ENCODE results near the gene GPSM1. TPM values are rescaled to one million over a fixed set of nuclear protein-coding genes. Genes with fewer than 3 reads are reported as not detected.

Gene GPSM1
- total and polyA plus RNA-seq, 8 donors = 3.5 to 17.4 (median 12.1) TPM

DNA sequence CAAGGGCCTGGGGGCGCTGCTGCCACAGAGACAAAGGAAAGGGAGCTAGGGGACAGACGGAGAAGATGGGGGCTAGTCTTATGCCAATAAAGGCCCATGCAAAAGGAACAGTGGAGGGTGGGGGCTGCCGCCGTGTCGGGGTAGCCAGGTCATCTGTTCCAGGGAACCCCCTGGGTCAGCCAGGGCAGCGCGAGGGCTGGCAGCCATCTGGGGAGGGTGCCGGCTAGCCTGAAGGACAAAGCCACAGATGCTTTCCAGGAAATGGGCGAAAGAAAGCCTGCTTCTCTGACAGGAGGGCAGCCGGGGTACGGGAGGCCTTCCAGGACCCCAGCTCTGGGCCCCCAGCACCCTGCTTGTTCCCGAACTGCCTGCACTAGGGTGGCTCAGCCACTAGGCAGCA is 47.8 kb downstream of the GPSM1 start:
- H3K36me3 ChIP-seq = peaks cover 8 to 31% (median 24%) of the 10 kb centered on the region in 4 donors
- no peak for DNase-seq
- WGBS, 5 donors = 88 to 95% (median 92%) methylated on average over 10 to 12 of the region's 12 CpGs
- TF ChIP-seq POLR2A (IDR thresholded peaks at IDR 0.05) (no peak), POLR2AphosphoS5 (IDR thresholded peaks at IDR 0.05) (no peak), EP300 (IDR thresholded peaks at IDR 0.05) (no peak)
- TF ChIP-seq, protein P1, sequence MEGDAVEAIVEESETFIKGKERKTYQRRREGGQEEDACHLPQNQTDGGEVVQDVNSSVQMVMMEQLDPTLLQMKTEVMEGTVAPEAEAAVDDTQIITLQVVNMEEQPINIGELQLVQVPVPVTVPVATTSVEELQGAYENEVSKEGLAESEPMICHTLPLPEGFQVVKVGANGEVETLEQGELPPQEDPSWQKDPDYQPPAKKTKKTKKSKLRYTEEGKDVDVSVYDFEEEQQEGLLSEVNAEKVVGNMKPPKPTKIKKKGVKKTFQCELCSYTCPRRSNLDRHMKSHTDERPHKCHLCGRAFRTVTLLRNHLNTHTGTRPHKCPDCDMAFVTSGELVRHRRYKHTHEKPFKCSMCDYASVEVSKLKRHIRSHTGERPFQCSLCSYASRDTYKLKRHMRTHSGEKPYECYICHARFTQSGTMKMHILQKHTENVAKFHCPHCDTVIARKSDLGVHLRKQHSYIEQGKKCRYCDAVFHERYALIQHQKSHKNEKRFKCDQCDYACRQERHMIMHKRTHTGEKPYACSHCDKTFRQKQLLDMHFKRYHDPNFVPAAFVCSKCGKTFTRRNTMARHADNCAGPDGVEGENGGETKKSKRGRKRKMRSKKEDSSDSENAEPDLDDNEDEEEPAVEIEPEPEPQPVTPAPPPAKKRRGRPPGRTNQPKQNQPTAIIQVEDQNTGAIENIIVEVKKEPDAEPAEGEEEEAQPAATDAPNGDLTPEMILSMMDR (IDR thresholded peaks at IDR 0.05) = no peak
- no peak overlapping the region for H3K27ac ChIP-seq
- H3K27me3 ChIP-seq = no peaks in the 10 kb centered on the region
- no peaks in the 10 kb centered on the region for H3K9me3 ChIP-seq
- intact Hi-C loops (cut with DNase I; ENCODE audit: low total_unique reads) = no loop called here
- H3K4me1 ChIP-seq = peaks cover 12 to 20% (median 16%) of the 10 kb centered on the region in 4 donors
- H3K4me3 ChIP-seq = no peak overlapping the region

- peaks cover 17 to 39% (median 38%) of the 10 kb centered on the region in 4 donors for H3K36me3 ChIP-seq
- H3K4me3 ChIP-seq = no peak overlapping the region
- DNase-seq = no peak
- no peak overlapping the region for H3K27ac ChIP-seq
- no peaks in the 10 kb centered on the region for H3K27me3 ChIP-seq
- peaks cover 12 to 20% (median 16%) of the 10 kb centered on the region in 4 donors for H3K4me1 ChIP-seq
- 50 to 93% (median 80%) methylated on average over 2 to 8 of the region's 8 CpGs for WGBS, 5 donors
- TF ChIP-seq EP300 (IDR thresholded peaks at IDR 0.05) (no peak), POLR2AphosphoS5 (IDR thresholded peaks at IDR 0.05) (no peak), POLR2A (IDR thresholded peaks at IDR 0.05) (no peak)
- TF ChIP-seq, protein P1 (IDR thresholded peaks at IDR 0.05) = no peak
- H3K9me3 ChIP-seq = no peaks in the 10 kb centered on the region
- intact Hi-C loops (cut with DNase I; ENCODE audit: low total_unique reads) = no loop called here
Observed at GRCh38 chr9:136376457-136376856, 49.1 kb downstream of the GPSM1 start.

- 78 to 89% (median 86%) methylated on average over 8 to 32 of the region's 32 CpGs for WGBS, 5 donors
- Histone ChIP-seq H3K27me3 (no peaks in the 10 kb centered on the region), H3K9me3 (no peaks in the 10 kb centered on the region), H3K36me3 (peaks cover 26 to 50% (median 49%) of the 10 kb centered on the region in 4 donors), H3K4me3 (no peak overlapping the region), H3K4me1 (peaks cover 6 to 13% (median 10%) of the 10 kb centered on the region in 4 donors), H3K27ac (no peak overlapping the region)
- DNase-seq = no peak
- intact Hi-C loops (cut with DNase I; ENCODE audit: low total_unique reads) = no loop called here
- TF ChIP-seq EP300 (IDR thresholded peaks at IDR 0.05) = no peak
- no peak for TF ChIP-seq POLR2AphosphoS5 (IDR thresholded peaks at IDR 0.05)
- no peak for TF ChIP-seq POLR2A (IDR thresholded peaks at IDR 0.05)
- TF ChIP-seq, protein P1 (IDR thresholded peaks at IDR 0.05) = no peak
Observed at GRCh38 chr9:136377341-136378169, 50.2 kb downstream of the GPSM1 start.

DNA sequence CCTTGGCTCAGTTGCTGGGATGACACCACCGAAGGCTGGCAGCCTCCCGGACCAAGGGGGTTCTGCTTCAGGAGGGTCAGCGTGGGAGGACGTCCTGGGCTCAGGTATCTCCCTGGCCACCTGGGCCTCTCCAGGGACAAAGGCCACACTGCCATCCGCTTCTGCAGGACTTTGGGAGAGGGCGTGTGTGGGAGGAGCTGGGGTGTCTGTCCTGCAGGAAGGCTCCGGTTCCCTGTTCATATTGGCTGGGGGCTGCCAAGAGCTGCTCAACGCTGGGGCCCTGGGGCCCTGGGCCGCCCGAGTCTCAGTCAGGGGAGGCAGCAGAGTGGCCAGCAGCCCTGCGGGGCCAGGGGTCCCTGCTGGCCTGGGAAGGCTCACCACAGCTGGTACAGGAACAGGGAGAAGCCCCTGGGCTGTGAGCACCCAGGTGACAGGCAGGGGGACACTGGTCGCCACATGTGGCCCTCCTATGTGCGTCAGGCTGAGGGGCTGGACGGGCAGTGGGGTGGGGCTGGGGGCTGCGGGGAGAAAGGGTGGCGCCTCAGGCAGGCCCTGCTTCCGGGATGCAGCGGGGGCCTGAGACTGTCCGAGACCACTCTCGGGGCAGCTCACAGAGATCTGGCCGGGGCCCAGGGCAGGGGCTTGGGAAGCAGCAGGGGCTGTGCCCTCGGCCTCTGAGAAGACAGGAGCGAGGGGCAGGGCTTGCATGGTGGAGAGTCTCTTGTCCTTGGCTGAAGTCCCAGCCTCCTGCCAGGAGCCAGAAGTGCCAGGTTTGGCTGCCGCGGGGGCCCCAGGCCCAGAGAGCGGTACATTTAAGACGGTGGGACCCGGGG is 51.0 kb downstream of the GPSM1 start:
- H3K4me1 ChIP-seq = peaks cover 0 to 5% (median 2%) of the 10 kb centered on the region in 4 donors
- intact Hi-C loops (cut with DNase I; ENCODE audit: low total_unique reads) = no loop called here
- H3K36me3 ChIP-seq = peaks cover 34 to 58% (median 57%) of the 10 kb centered on the region in 4 donors
- no peaks in the 10 kb centered on the region for H3K9me3 ChIP-seq
- H3K27me3 ChIP-seq = no peaks in the 10 kb centered on the region
- WGBS, 5 donors = 85 to 92% (median 88%) methylated on average over 17 to 28 of the region's 28 CpGs
- no peak for DNase-seq
- TF ChIP-seq POLR2A (IDR thresholded peaks at IDR 0.05) = no peak
- TF ChIP-seq POLR2AphosphoS5 (IDR thresholded peaks at IDR 0.05) = no peak
- TF ChIP-seq EP300 (IDR thresholded peaks at IDR 0.05) = no peak
- TF ChIP-seq, protein P1 (IDR thresholded peaks at IDR 0.05) = no peak
- H3K4me3 ChIP-seq = no peak overlapping the region
- H3K27ac ChIP-seq = no peak overlapping the region
